HCT116 (cell line): Measurements from ENCODE around the gene CDK5RAP2. TPM values are rescaled to one million over a fixed set of nuclear protein-coding genes. Genes with fewer than 3 reads are reported as not detected.

Experiments used
- ATAC-seq: fragments of 200-7000 bp; cut with Tn5 transposase; 2 replicates; pipeline ENCODE4 v1.9.1; 2020; ENCODE audit warnings: mild to moderate bottlenecking, moderate library complexity
- BruUV-seq: library from RNA; stranded (reverse); fragments of 400-500 nt; replicated peaks from 2 replicates; lab custom pipeline; 2021; lab: Mats Ljungman, UMichigan
- CTCF ChIA-PET: fragments of 300-600 bp; sonication (Branson Sonifier 250); formaldehyde crosslinking; loops from one replicate; lab custom pipeline; 2021; ENCODE audit warnings: antibody characterized with exemption; lab: Charles Lee
- POLR2A ChIA-PET: fragments of 300-600, 350-600 bp; sonication (Branson Sonifier 250); formaldehyde crosslinking; loops from one replicate; lab custom pipeline; 2021; ENCODE audit warnings: antibody characterized with exemption; lab: Charles Lee
- RAD21 ChIA-PET, 2 experiments: fragments of 300-600 bp; sonication (Branson Sonifier 250); formaldehyde crosslinking; loops; one replicate each; lab custom pipeline; 2023; ENCODE audit warnings: low total read pairs in 2 of 2; ENCODE audit not compliant: uncharacterized antibody in 2 of 2, unreplicated experiment in 2 of 2, low non-redundant PET in 1 of 2; lab: Charles Lee
- DNase-seq: peaks from one replicate; pipeline ENCODE4 v3.0.0-alpha.2; 2010; ENCODE audit warnings: low read depth, low spot score
- H2AFZ ChIP-seq: fragments of 200-600 bp; shearing (Covaris generic), sonication (generic); 2 replicates; pipeline ENCODE4 v1.6.1; 2017; ENCODE audit warnings: low read depth, mixed run types, mixed read lengths, antibody characterized with exemption, low read length; ENCODE audit not compliant: poor library complexity, severe bottlenecking
- H3K27ac ChIP-seq: 2 replicates; pipeline ENCODE4 v1.5.1; 2012; ENCODE audit warnings: low read depth, low read length
- H3K27me3 ChIP-seq: fragments of 200-600 bp; sonication (generic); 2 replicates; pipeline ENCODE4 v1.6.1; 2016; ENCODE audit warnings: mixed run types, low read length, mixed read lengths; ENCODE audit not compliant: insufficient read depth
- H3K36me3 ChIP-seq, 2 experiments: fragments of 200-500 bp in 1 of 2; fragments of 200-600 bp in 1 of 2; sonication (Bioruptor generic) in 1 of 2; sonication (generic) in 1 of 2; 2 replicates each; pipeline versions ENCODE4 v1.5.1 to v1.6.1; 2014 to 2016; ENCODE audit warnings: low read length in 2 of 2, inconsistent platforms in 1 of 2, mixed read lengths in 1 of 2, mixed run types in 1 of 2; ENCODE audit not compliant: insufficient read depth in 2 of 2, control insufficient read depth in 1 of 2
- H3K4me1 ChIP-seq, 2 experiments: fragments of 200-600 bp in 1 of 2; sonication (generic) in 1 of 2; 2 replicates each; pipeline versions ENCODE4 v1.5.1 to v1.6.1; 2012 to 2017; ENCODE audit warnings: low read length in 2 of 2, inconsistent platforms in 1 of 2, mild to moderate bottlenecking in 1 of 2, mixed read lengths in 1 of 2, mixed run types in 1 of 2, moderate library complexity in 1 of 2; ENCODE audit not compliant: insufficient read depth in 2 of 2, control insufficient read depth in 1 of 2
- H3K4me2 ChIP-seq: fragments of 200-600 bp; sonication (generic); 2 replicates; pipeline ENCODE4 v1.6.1; 2017; ENCODE audit warnings: mixed run types, low read length, mixed read lengths
- H3K4me3 ChIP-seq, 2 experiments: fragments of 200-600 bp in 1 of 2; sonication (generic) in 1 of 2; replicated peaks in 1 of 2; 2 replicates each; pipeline ENCODE4 v1.5.1; 2011 to 2016; ENCODE audit warnings: low read length in 2 of 2, control low read depth in 1 of 2, low read depth in 1 of 2, mild to moderate bottlenecking in 1 of 2, mixed read lengths in 1 of 2, mixed run types in 1 of 2
- H3K79me2 ChIP-seq: fragments of 200-600 bp; sonication (generic); 2 replicates; pipeline ENCODE4 v1.6.1; 2017; ENCODE audit warnings: mild to moderate bottlenecking, mixed run types, low read length, moderate library complexity, mixed read lengths; ENCODE audit not compliant: insufficient read depth
- H3K9ac ChIP-seq: fragments of 200-600 bp; sonication (generic); 2 replicates; pipeline ENCODE4 v1.6.1; 2016; ENCODE audit warnings: low read length, mixed read lengths
- H3K9me2 ChIP-seq: fragments of 200-600 bp; sonication (generic), shearing (Covaris generic); 2 replicates; pipeline ENCODE4 v1.6.1; 2017; ENCODE audit warnings: mixed run types, mild to moderate bottlenecking, moderate library complexity; ENCODE audit not compliant: insufficient read depth
- H3K9me3 ChIP-seq, 2 experiments: fragments of 200-500 bp in 1 of 2; fragments of 200-600 bp in 1 of 2; sonication (Bioruptor generic) in 1 of 2; sonication (generic) in 1 of 2; 2 replicates each; pipeline ENCODE4 v1.6.1; 2014 to 2017; ENCODE audit warnings: low read length in 2 of 2, mixed read lengths in 2 of 2, inconsistent platforms in 1 of 2, low read depth in 1 of 2, mild to moderate bottlenecking in 1 of 2, mixed run types in 1 of 2, moderate library complexity in 1 of 2; ENCODE audit not compliant: control insufficient read depth in 1 of 2, insufficient read depth in 1 of 2
- H4K20me1 ChIP-seq: fragments of 200-600 bp; sonication (generic), shearing (Covaris generic); 2 replicates; pipeline ENCODE4 v1.6.1; 2017; ENCODE audit warnings: mixed run types, mild to moderate bottlenecking, moderate library complexity; ENCODE audit not compliant: insufficient read depth
- CEBPB ChIP-seq: IDR thresholded peaks from 2 replicates; pipeline ENCODE4 v1.6.1; 2012; ENCODE audit warnings: low read depth
- EGR1 ChIP-seq: IDR thresholded peaks from 2 replicates; pipeline ENCODE4 v1.6.1; 2012; ENCODE audit warnings: low read depth
- ELF1 ChIP-seq: IDR thresholded peaks from 2 replicates; pipeline ENCODE4 v1.6.1; 2012; ENCODE audit warnings: low read depth, borderline replicate concordance
- EZH2 ChIP-seq: fragments of 200-600 bp; sonication (generic); IDR thresholded peaks from 2 replicates; pipeline ENCODE4 v1.6.1; 2017; ENCODE audit warnings: antibody characterized with exemption, mixed run types
- FOSL1 ChIP-seq: IDR thresholded peaks from 2 replicates; pipeline ENCODE4 v1.6.1; 2012; ENCODE audit warnings: low read depth
- JUND ChIP-seq: IDR thresholded peaks from 2 replicates; pipeline ENCODE4 v1.6.1; 2012
- POLR2AphosphoS5 ChIP-seq: IDR thresholded peaks from 2 replicates; pipeline ENCODE4 v1.6.1; 2011; ENCODE audit warnings: mild to moderate bottlenecking, low read depth, low read length, moderate library complexity
- RAD21 ChIP-seq: IDR thresholded peaks from 2 replicates; pipeline ENCODE4 v1.6.1; 2012; ENCODE audit warnings: low read depth, mild to moderate bottlenecking
- SP1 ChIP-seq: IDR thresholded peaks from 2 replicates; pipeline ENCODE4 v1.6.1; 2012; ENCODE audit warnings: low read depth
- SRF ChIP-seq: IDR thresholded peaks from 2 replicates; pipeline ENCODE4 v1.6.1; 2012; ENCODE audit warnings: low read depth
- ZFX ChIP-seq: fragments of 450-650 bp; IDR thresholded peaks from 2 replicates; pipeline ENCODE4 v1.6.1; 2017
- ZNF274 ChIP-seq: fragments of 200-500 bp; sonication (Bioruptor generic); IDR thresholded peaks from 2 replicates; pipeline ENCODE4 v1.6.1; 2014; ENCODE audit warnings: mild to moderate bottlenecking, low read depth, low read length, inconsistent platforms
- intact Hi-C: fragments of 100-400 bp; cut with micrococcal nuclease; formaldehyde crosslinking; loops from 2 replicates; pipeline ENCODE4 v1.10.0; 2022
- total RNA-seq: library from RNA; stranded (reverse); gene quantifications from one replicate; pipeline ENCODE4 v1.2.1, GENCODE V29; 2021; ENCODE audit not compliant: unreplicated experiment
- TF ChIP-seq, protein P1 (sequence below): IDR thresholded peaks from 2 replicates; pipeline ENCODE4 v1.6.1; 2011; ENCODE audit warnings: mild to moderate bottlenecking, low read length, moderate library complexity; ENCODE audit not compliant: insufficient replicate concordance; ENCODE audit errors: extremely low read depth
- TF ChIP-seq, protein P2 (sequence below), 3 experiments: fragments of 200-600 bp in 1 of 3; sonication (generic) in 1 of 3; IDR thresholded peaks in 2 of 3; conservative IDR thresholded peaks in 1 of 3; 2 replicates each; pipeline ENCODE4 v1.5.1; 2012 to 2017; ENCODE audit warnings: low read depth in 2 of 3, low read length in 2 of 3, antibody characterized with exemption in 1 of 3, borderline replicate concordance in 1 of 3, control low read depth in 1 of 3, mild to moderate bottlenecking in 1 of 3, mixed read lengths in 1 of 3, mixed run types in 1 of 3, moderate library complexity in 1 of 3; ENCODE audit not compliant: insufficient read depth in 1 of 3
- TF ChIP-seq, protein P3 (sequence below): IDR thresholded peaks from 2 replicates; pipeline ENCODE4 v1.6.1; 2012; ENCODE audit warnings: low read depth
- TF ChIP-seq, protein P4 (sequence below): IDR thresholded peaks from 2 replicates; pipeline ENCODE4 v1.6.1; 2012
- TF ChIP-seq, protein P5 (sequence below): IDR thresholded peaks from 2 replicates; pipeline ENCODE4 v1.6.1; 2012

The CDK5RAP2 gene
- total RNA-seq, 1 experiment from 2014 or later = 56.2 TPM

DNA sequence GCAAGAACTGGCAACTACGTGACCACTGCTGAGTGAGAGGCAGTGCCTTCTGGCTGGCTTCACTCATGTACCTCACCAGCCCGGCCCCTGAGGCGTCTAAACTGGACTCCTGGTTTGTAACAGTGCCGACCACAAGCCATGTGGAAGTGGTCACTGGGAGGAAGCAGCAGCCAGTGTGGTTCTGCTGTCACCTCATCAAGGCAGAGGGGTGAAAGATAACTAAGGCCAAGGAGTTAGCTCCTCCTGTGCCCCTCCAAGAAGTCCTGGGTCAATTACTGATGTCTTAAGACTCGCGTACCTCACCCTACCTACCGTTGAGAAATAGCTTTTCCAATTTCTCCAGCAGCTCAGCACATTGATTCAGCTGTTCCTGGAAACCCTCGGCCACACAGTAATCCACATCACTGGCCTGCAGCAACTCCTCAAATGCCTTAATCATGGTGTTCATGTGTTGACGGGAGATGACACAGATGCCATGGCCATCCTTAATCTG is 142.9 kb downstream of the CDK5RAP2 start:
- no peaks in the 10 kb centered on the region for H3K4me1 ChIP-seq
- H3K9me3 ChIP-seq = no peaks in the 10 kb centered on the region
- H3K4me2 ChIP-seq = no peak overlapping the region
- H3K36me3 ChIP-seq = peaks cover 3 to 12% of the 10 kb centered on the region in 2 experiments; a peak in 2 of 4 replicates
- no peaks in the 10 kb centered on the region for H3K79me2 ChIP-seq
- DNase-seq = no peak
- H2AFZ ChIP-seq = no peak overlapping the region
- ChIA-PET RAD21 (no interaction called here), POLR2A (no interaction called here), CTCF (no interaction called here)
- no TSS peak for BruUV-seq
- ATAC-seq = no peak
- no peak overlapping the region for H3K27ac ChIP-seq
- H3K27me3 ChIP-seq = no peaks in the 10 kb centered on the region
- H3K9ac ChIP-seq = no peak overlapping the region
- H4K20me1 ChIP-seq = no peaks in the 10 kb centered on the region
- no peak overlapping the region for H3K4me3 ChIP-seq
- no peaks in the 10 kb centered on the region for H3K9me2 ChIP-seq
- intact Hi-C loops = no loop called here
- TF ChIP-seq RAD21 (no peak), ZNF274 (no peak), SRF (no peak), CEBPB (no peak), SP1 (no peak), JUND (no peak), ZFX (no peak), EGR1 (no peak), ELF1 (no peak), POLR2AphosphoS5 (no peak), FOSL1 (no peak), EZH2 (no peak)
- TF ChIP-seq, protein P1, sequence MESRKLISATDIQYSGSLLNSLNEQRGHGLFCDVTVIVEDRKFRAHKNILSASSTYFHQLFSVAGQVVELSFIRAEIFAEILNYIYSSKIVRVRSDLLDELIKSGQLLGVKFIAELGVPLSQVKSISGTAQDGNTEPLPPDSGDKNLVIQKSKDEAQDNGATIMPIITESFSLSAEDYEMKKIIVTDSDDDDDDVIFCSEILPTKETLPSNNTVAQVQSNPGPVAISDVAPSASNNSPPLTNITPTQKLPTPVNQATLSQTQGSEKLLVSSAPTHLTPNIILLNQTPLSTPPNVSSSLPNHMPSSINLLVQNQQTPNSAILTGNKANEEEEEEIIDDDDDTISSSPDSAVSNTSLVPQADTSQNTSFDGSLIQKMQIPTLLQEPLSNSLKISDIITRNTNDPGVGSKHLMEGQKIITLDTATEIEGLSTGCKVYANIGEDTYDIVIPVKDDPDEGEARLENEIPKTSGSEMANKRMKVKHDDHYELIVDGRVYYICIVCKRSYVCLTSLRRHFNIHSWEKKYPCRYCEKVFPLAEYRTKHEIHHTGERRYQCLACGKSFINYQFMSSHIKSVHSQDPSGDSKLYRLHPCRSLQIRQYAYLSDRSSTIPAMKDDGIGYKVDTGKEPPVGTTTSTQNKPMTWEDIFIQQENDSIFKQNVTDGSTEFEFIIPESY = no peak
- TF ChIP-seq, protein P2, sequence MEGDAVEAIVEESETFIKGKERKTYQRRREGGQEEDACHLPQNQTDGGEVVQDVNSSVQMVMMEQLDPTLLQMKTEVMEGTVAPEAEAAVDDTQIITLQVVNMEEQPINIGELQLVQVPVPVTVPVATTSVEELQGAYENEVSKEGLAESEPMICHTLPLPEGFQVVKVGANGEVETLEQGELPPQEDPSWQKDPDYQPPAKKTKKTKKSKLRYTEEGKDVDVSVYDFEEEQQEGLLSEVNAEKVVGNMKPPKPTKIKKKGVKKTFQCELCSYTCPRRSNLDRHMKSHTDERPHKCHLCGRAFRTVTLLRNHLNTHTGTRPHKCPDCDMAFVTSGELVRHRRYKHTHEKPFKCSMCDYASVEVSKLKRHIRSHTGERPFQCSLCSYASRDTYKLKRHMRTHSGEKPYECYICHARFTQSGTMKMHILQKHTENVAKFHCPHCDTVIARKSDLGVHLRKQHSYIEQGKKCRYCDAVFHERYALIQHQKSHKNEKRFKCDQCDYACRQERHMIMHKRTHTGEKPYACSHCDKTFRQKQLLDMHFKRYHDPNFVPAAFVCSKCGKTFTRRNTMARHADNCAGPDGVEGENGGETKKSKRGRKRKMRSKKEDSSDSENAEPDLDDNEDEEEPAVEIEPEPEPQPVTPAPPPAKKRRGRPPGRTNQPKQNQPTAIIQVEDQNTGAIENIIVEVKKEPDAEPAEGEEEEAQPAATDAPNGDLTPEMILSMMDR (IDR thresholded peaks at IDR 0.05 in 2 of 3, conservative IDR thresholded peaks at IDR 0.05 in 1 of 3; ENCODE audit: borderline replicate concordance in 1 of 3, insufficient read depth in 1 of 3, low read depth in 2 of 3, low read length in 2 of 3) = no peak
- TF ChIP-seq, protein P3, sequence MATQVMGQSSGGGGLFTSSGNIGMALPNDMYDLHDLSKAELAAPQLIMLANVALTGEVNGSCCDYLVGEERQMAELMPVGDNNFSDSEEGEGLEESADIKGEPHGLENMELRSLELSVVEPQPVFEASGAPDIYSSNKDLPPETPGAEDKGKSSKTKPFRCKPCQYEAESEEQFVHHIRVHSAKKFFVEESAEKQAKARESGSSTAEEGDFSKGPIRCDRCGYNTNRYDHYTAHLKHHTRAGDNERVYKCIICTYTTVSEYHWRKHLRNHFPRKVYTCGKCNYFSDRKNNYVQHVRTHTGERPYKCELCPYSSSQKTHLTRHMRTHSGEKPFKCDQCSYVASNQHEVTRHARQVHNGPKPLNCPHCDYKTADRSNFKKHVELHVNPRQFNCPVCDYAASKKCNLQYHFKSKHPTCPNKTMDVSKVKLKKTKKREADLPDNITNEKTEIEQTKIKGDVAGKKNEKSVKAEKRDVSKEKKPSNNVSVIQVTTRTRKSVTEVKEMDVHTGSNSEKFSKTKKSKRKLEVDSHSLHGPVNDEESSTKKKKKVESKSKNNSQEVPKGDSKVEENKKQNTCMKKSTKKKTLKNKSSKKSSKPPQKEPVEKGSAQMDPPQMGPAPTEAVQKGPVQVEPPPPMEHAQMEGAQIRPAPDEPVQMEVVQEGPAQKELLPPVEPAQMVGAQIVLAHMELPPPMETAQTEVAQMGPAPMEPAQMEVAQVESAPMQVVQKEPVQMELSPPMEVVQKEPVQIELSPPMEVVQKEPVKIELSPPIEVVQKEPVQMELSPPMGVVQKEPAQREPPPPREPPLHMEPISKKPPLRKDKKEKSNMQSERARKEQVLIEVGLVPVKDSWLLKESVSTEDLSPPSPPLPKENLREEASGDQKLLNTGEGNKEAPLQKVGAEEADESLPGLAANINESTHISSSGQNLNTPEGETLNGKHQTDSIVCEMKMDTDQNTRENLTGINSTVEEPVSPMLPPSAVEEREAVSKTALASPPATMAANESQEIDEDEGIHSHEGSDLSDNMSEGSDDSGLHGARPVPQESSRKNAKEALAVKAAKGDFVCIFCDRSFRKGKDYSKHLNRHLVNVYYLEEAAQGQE = no peak
- TF ChIP-seq, protein P4, sequence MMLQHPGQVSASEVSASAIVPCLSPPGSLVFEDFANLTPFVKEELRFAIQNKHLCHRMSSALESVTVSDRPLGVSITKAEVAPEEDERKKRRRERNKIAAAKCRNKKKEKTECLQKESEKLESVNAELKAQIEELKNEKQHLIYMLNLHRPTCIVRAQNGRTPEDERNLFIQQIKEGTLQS = no peak
- TF ChIP-seq, protein P5, sequence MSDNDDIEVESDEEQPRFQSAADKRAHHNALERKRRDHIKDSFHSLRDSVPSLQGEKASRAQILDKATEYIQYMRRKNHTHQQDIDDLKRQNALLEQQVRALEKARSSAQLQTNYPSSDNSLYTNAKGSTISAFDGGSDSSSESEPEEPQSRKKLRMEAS = no peak
